HCT116 (cell line): ENCODE measurements around the gene ZNF683. TPM values are rescaled to one million over a fixed set of nuclear protein-coding genes. Genes with fewer than 3 reads are reported as not detected.

Source experiments
- ATAC-seq: fragments of 200-7000 bp; cut with Tn5 transposase; 2 replicates; pipeline ENCODE4 v1.9.1; 2020; ENCODE audit warnings: mild to moderate bottlenecking, moderate library complexity
- BruUV-seq: library from RNA; stranded (reverse); fragments of 400-500 nt; replicated peaks from 2 replicates; lab custom pipeline; 2021; lab: Mats Ljungman, UMichigan
- CTCF ChIA-PET: fragments of 300-600 bp; sonication (Branson Sonifier 250); formaldehyde crosslinking; loops from one replicate; lab custom pipeline; 2021; ENCODE audit warnings: antibody characterized with exemption; lab: Charles Lee
- POLR2A ChIA-PET: fragments of 300-600, 350-600 bp; sonication (Branson Sonifier 250); formaldehyde crosslinking; loops from one replicate; lab custom pipeline; 2021; ENCODE audit warnings: antibody characterized with exemption; lab: Charles Lee
- RAD21 ChIA-PET, 2 experiments: fragments of 300-600 bp; sonication (Branson Sonifier 250); formaldehyde crosslinking; loops; one replicate each; lab custom pipeline; 2023; ENCODE audit warnings: low total read pairs in 2 of 2; ENCODE audit not compliant: uncharacterized antibody in 2 of 2, unreplicated experiment in 2 of 2, low non-redundant PET in 1 of 2; lab: Charles Lee
- DNase-seq: peaks from one replicate; pipeline ENCODE4 v3.0.0-alpha.2; 2010; ENCODE audit warnings: low read depth, low spot score
- H2AFZ ChIP-seq: fragments of 200-600 bp; shearing (Covaris generic), sonication (generic); 2 replicates; pipeline ENCODE4 v1.6.1; 2017; ENCODE audit warnings: low read depth, mixed run types, mixed read lengths, antibody characterized with exemption, low read length; ENCODE audit not compliant: poor library complexity, severe bottlenecking
- H3K27ac ChIP-seq: 2 replicates; pipeline ENCODE4 v1.5.1; 2012; ENCODE audit warnings: low read depth, low read length
- H3K27me3 ChIP-seq: fragments of 200-600 bp; sonication (generic); 2 replicates; pipeline ENCODE4 v1.6.1; 2016; ENCODE audit warnings: mixed run types, low read length, mixed read lengths; ENCODE audit not compliant: insufficient read depth
- H3K36me3 ChIP-seq, 2 experiments: fragments of 200-500 bp in 1 of 2; fragments of 200-600 bp in 1 of 2; sonication (Bioruptor generic) in 1 of 2; sonication (generic) in 1 of 2; 2 replicates each; pipeline versions ENCODE4 v1.5.1 to v1.6.1; 2014 to 2016; ENCODE audit warnings: low read length in 2 of 2, inconsistent platforms in 1 of 2, mixed read lengths in 1 of 2, mixed run types in 1 of 2; ENCODE audit not compliant: insufficient read depth in 2 of 2, control insufficient read depth in 1 of 2
- H3K4me1 ChIP-seq, 2 experiments: fragments of 200-600 bp in 1 of 2; sonication (generic) in 1 of 2; 2 replicates each; pipeline versions ENCODE4 v1.5.1 to v1.6.1; 2012 to 2017; ENCODE audit warnings: low read length in 2 of 2, inconsistent platforms in 1 of 2, mild to moderate bottlenecking in 1 of 2, mixed read lengths in 1 of 2, mixed run types in 1 of 2, moderate library complexity in 1 of 2; ENCODE audit not compliant: insufficient read depth in 2 of 2, control insufficient read depth in 1 of 2
- H3K4me2 ChIP-seq: fragments of 200-600 bp; sonication (generic); 2 replicates; pipeline ENCODE4 v1.6.1; 2017; ENCODE audit warnings: mixed run types, low read length, mixed read lengths
- H3K4me3 ChIP-seq, 2 experiments: fragments of 200-600 bp in 1 of 2; sonication (generic) in 1 of 2; replicated peaks in 1 of 2; 2 replicates each; pipeline ENCODE4 v1.5.1; 2011 to 2016; ENCODE audit warnings: low read length in 2 of 2, control low read depth in 1 of 2, low read depth in 1 of 2, mild to moderate bottlenecking in 1 of 2, mixed read lengths in 1 of 2, mixed run types in 1 of 2
- H3K79me2 ChIP-seq: fragments of 200-600 bp; sonication (generic); 2 replicates; pipeline ENCODE4 v1.6.1; 2017; ENCODE audit warnings: mild to moderate bottlenecking, mixed run types, low read length, moderate library complexity, mixed read lengths; ENCODE audit not compliant: insufficient read depth
- H3K9ac ChIP-seq: fragments of 200-600 bp; sonication (generic); 2 replicates; pipeline ENCODE4 v1.6.1; 2016; ENCODE audit warnings: low read length, mixed read lengths
- H3K9me2 ChIP-seq: fragments of 200-600 bp; sonication (generic), shearing (Covaris generic); 2 replicates; pipeline ENCODE4 v1.6.1; 2017; ENCODE audit warnings: mixed run types, mild to moderate bottlenecking, moderate library complexity; ENCODE audit not compliant: insufficient read depth
- H3K9me3 ChIP-seq, 2 experiments: fragments of 200-500 bp in 1 of 2; fragments of 200-600 bp in 1 of 2; sonication (Bioruptor generic) in 1 of 2; sonication (generic) in 1 of 2; 2 replicates each; pipeline ENCODE4 v1.6.1; 2014 to 2017; ENCODE audit warnings: low read length in 2 of 2, mixed read lengths in 2 of 2, inconsistent platforms in 1 of 2, low read depth in 1 of 2, mild to moderate bottlenecking in 1 of 2, mixed run types in 1 of 2, moderate library complexity in 1 of 2; ENCODE audit not compliant: control insufficient read depth in 1 of 2, insufficient read depth in 1 of 2
- H4K20me1 ChIP-seq: fragments of 200-600 bp; sonication (generic), shearing (Covaris generic); 2 replicates; pipeline ENCODE4 v1.6.1; 2017; ENCODE audit warnings: mixed run types, mild to moderate bottlenecking, moderate library complexity; ENCODE audit not compliant: insufficient read depth
- CEBPB ChIP-seq: IDR thresholded peaks from 2 replicates; pipeline ENCODE4 v1.6.1; 2012; ENCODE audit warnings: low read depth
- EGR1 ChIP-seq: IDR thresholded peaks from 2 replicates; pipeline ENCODE4 v1.6.1; 2012; ENCODE audit warnings: low read depth
- ELF1 ChIP-seq: IDR thresholded peaks from 2 replicates; pipeline ENCODE4 v1.6.1; 2012; ENCODE audit warnings: low read depth, borderline replicate concordance
- EZH2 ChIP-seq: fragments of 200-600 bp; sonication (generic); IDR thresholded peaks from 2 replicates; pipeline ENCODE4 v1.6.1; 2017; ENCODE audit warnings: antibody characterized with exemption, mixed run types
- MAX ChIP-seq: IDR thresholded peaks from 2 replicates; pipeline ENCODE4 v1.6.1; 2012
- SIN3A ChIP-seq: IDR thresholded peaks from 2 replicates; pipeline ENCODE4 v1.6.1; 2012; ENCODE audit warnings: low read depth
- SRF ChIP-seq: IDR thresholded peaks from 2 replicates; pipeline ENCODE4 v1.6.1; 2012; ENCODE audit warnings: low read depth
- YY1 ChIP-seq: IDR thresholded peaks from 2 replicates; pipeline ENCODE4 v1.6.1; 2011; ENCODE audit warnings: low read length, low read depth, moderate library complexity, mild to moderate bottlenecking; ENCODE audit not compliant: insufficient replicate concordance; ENCODE audit errors: extremely low read depth
- ZNF274 ChIP-seq: fragments of 200-500 bp; sonication (Bioruptor generic); IDR thresholded peaks from 2 replicates; pipeline ENCODE4 v1.6.1; 2014; ENCODE audit warnings: mild to moderate bottlenecking, low read depth, low read length, inconsistent platforms
- intact Hi-C: fragments of 100-400 bp; cut with micrococcal nuclease; formaldehyde crosslinking; loops from 2 replicates; pipeline ENCODE4 v1.10.0; 2022
- total RNA-seq: library from RNA; stranded (reverse); gene quantifications from one replicate; pipeline ENCODE4 v1.2.1, GENCODE V29; 2021; ENCODE audit not compliant: unreplicated experiment
- TF ChIP-seq, protein P1 (sequence below), 3 experiments: fragments of 200-600 bp in 1 of 3; sonication (generic) in 1 of 3; IDR thresholded peaks in 2 of 3; conservative IDR thresholded peaks in 1 of 3; 2 replicates each; pipeline ENCODE4 v1.5.1; 2012 to 2017; ENCODE audit warnings: low read depth in 2 of 3, low read length in 2 of 3, antibody characterized with exemption in 1 of 3, borderline replicate concordance in 1 of 3, control low read depth in 1 of 3, mild to moderate bottlenecking in 1 of 3, mixed read lengths in 1 of 3, mixed run types in 1 of 3, moderate library complexity in 1 of 3; ENCODE audit not compliant: insufficient read depth in 1 of 3

ZNF683 gene
- total RNA-seq, 1 experiment from 2014 or later, result not detected

DNA sequence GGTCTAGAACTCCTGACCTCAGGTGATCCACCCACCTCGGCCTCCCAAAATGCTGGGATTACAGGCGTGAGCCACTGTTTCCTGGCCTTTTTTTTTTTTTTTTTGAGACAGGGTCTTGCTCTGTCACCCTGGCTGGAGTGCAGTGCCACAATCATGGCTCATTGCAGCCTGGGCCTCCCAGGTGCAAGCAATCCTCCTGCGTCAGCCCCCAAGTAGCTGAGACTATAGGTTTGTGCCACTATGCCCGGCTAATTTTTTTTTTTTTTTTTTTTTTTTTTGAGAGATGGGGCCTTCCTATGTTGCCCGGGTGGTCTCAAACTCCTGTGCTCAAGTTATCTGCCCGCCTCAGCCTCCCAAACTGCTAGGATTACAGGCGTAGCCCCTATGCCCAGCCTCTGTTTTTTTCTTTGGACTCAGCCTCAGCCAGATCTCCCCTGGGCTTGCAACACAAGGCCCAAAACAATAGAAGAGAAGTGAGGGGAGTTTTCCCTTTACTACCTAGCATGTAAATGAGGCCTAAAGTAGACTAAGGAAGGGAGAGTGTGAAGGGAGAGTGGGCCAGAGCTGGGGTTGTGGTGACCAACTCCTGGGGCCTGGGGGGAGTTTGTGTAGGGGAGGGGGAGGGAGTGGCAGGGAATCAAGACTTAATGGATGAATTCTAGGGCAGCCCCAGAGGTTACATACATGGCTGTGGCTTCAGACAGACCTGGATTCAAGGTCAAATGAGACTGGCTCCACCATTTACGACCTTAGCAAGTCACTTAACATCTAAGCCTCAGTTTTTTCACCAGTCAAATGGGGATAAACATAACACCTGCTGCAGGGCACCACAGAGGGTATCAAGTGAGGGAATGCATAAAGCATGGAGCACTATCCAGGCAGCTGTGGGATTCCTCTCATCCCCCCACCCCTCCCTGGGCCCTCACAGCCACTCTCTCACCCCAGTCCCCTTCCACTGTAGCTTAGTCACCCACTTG lies 56.4 kb downstream of the ZNF683 start:
- DNase-seq, result no peak
- ChIA-PET CTCF (interaction anchor here (1.7 to 2.0 kb wide), 2 partner anchors 31 kb away, joined by 6 to 7 read pairs; no protein-coding TSS in a partner anchor), RAD21 (no interaction called here)
- intact Hi-C loops, result no loop called here
- Histone ChIP-seq H3K79me2 (no peaks in the 10 kb centered on the region), H4K20me1 (no peaks in the 10 kb centered on the region), H3K27me3 (no peaks in the 10 kb centered on the region; the same call in 1 of the 2 replicates), H3K9me2 (no peaks in the 10 kb centered on the region), H3K9ac (no peak overlapping the region), H3K27ac (no peak overlapping the region), H3K4me2 (no peak overlapping the region), H3K36me3 (no peaks in the 10 kb centered on the region), H3K4me1 (peaks cover 3 to 12% of the 10 kb centered on the region in 2 experiments; a peak in 3 of 4 replicates), H3K9me3 (no peaks in the 10 kb centered on the region), H3K4me3 (no peak overlapping the region), H2AFZ (no peak overlapping the region)
- BruUV-seq, result no TSS peak
- no peak for ATAC-seq
- TF ChIP-seq ELF1 (no peak), EGR1 (no peak), ZNF274 (no peak), MAX (no peak), CEBPB (no peak), SRF (no peak), SIN3A (no peak), EZH2 (no peak), YY1 (no peak)
- TF ChIP-seq, protein P1, sequence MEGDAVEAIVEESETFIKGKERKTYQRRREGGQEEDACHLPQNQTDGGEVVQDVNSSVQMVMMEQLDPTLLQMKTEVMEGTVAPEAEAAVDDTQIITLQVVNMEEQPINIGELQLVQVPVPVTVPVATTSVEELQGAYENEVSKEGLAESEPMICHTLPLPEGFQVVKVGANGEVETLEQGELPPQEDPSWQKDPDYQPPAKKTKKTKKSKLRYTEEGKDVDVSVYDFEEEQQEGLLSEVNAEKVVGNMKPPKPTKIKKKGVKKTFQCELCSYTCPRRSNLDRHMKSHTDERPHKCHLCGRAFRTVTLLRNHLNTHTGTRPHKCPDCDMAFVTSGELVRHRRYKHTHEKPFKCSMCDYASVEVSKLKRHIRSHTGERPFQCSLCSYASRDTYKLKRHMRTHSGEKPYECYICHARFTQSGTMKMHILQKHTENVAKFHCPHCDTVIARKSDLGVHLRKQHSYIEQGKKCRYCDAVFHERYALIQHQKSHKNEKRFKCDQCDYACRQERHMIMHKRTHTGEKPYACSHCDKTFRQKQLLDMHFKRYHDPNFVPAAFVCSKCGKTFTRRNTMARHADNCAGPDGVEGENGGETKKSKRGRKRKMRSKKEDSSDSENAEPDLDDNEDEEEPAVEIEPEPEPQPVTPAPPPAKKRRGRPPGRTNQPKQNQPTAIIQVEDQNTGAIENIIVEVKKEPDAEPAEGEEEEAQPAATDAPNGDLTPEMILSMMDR (IDR thresholded peaks at IDR 0.05 in 2 of 3, conservative IDR thresholded peaks at IDR 0.05 in 1 of 3; ENCODE audit: borderline replicate concordance in 1 of 3, insufficient read depth in 1 of 3, low read depth in 2 of 3, low read length in 2 of 3), result no peak
- TF ChIP-seq, all 23 proteins: peak for 0
- POLR2A ChIA-PET, result no interaction called here
